ENCODE measurements around the gene WDFY2.

GRCh38 chr13:51594432-51594831, 10.2 kb downstream of the WDFY2 start:
- TF ChIP-seq, protein P1, sequence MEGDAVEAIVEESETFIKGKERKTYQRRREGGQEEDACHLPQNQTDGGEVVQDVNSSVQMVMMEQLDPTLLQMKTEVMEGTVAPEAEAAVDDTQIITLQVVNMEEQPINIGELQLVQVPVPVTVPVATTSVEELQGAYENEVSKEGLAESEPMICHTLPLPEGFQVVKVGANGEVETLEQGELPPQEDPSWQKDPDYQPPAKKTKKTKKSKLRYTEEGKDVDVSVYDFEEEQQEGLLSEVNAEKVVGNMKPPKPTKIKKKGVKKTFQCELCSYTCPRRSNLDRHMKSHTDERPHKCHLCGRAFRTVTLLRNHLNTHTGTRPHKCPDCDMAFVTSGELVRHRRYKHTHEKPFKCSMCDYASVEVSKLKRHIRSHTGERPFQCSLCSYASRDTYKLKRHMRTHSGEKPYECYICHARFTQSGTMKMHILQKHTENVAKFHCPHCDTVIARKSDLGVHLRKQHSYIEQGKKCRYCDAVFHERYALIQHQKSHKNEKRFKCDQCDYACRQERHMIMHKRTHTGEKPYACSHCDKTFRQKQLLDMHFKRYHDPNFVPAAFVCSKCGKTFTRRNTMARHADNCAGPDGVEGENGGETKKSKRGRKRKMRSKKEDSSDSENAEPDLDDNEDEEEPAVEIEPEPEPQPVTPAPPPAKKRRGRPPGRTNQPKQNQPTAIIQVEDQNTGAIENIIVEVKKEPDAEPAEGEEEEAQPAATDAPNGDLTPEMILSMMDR (CRISPR knock-in tag; IDR thresholded peaks at IDR 0.05): no peak
- TF ChIP-seq PREB (CRISPR knock-in tag; IDR thresholded peaks at IDR 0.05) (no peak), MTF1 (CRISPR knock-in tag; IDR thresholded peaks at IDR 0.05) (no peak), EZH2 (conservative IDR thresholded peaks at IDR 0.05; ENCODE audit: low read depth, low read length) (no peak)

Data from HepG2 (cell line).